ENCODE measurements around the gene YKT6. TPM values are rescaled to one million over a fixed set of nuclear protein-coding genes. Genes with fewer than 3 reads are reported as not detected.
"Not testable (repeated sequence)": the region's sequence is repeated elsewhere in the genome, so short reads cannot be mapped to it uniquely, and the experiment has no call there.

Gene YKT6
- polyA plus RNA-seq, 1 donor, result 65.6 TPM

GRCh38 chr7:44193011-44193802 lies 7.6 kb upstream of the YKT6 start:
- WGBS (ENCODE audit: insufficient coverage, low lambda C conversion rate), result no CpG with 5 or more reads among the region's 7 CpGs
- H3K4me1 ChIP-seq (ENCODE audit: control insufficient read depth, insufficient read depth, low read length), result no peaks in the 10 kb centered on the region
- H3K27me3 ChIP-seq (ENCODE audit: control insufficient read depth, insufficient read depth, low read length), result peaks cover 14% of the 10 kb centered on the region
- no peak for DNase-seq
- H3K27ac ChIP-seq (ENCODE audit: low read length), result no peak overlapping the region
- H3K36me3 ChIP-seq (ENCODE audit: control insufficient read depth, insufficient read depth, low read length), result no peaks in the 10 kb centered on the region
- H3K4me3 ChIP-seq (ENCODE audit: low read length), result no peak overlapping the region
- H3K9me3 ChIP-seq (ENCODE audit: control insufficient read depth, low read depth, low read length), result no peaks in the 10 kb centered on the region

GRCh38 chr7:44194069-44194468 lies 6.7 kb upstream of the YKT6 start:
- Histone ChIP-seq H3K36me3 (ENCODE audit: control insufficient read depth, insufficient read depth, low read length) (no peaks in the 10 kb centered on the region), H3K27me3 (ENCODE audit: control insufficient read depth, insufficient read depth, low read length) (peaks cover 14% of the 10 kb centered on the region), H3K4me1 (ENCODE audit: control insufficient read depth, insufficient read depth, low read length) (no peaks in the 10 kb centered on the region), H3K9me3 (ENCODE audit: control insufficient read depth, low read depth, low read length) (no peaks in the 10 kb centered on the region), H3K4me3 (ENCODE audit: low read length) (no peak overlapping the region), H3K27ac (ENCODE audit: low read length) (no peak overlapping the region)
- no peak for DNase-seq
- no CpG with 5 or more reads among the region's 2 CpGs for WGBS (ENCODE audit: insufficient coverage, low lambda C conversion rate)

DNA sequence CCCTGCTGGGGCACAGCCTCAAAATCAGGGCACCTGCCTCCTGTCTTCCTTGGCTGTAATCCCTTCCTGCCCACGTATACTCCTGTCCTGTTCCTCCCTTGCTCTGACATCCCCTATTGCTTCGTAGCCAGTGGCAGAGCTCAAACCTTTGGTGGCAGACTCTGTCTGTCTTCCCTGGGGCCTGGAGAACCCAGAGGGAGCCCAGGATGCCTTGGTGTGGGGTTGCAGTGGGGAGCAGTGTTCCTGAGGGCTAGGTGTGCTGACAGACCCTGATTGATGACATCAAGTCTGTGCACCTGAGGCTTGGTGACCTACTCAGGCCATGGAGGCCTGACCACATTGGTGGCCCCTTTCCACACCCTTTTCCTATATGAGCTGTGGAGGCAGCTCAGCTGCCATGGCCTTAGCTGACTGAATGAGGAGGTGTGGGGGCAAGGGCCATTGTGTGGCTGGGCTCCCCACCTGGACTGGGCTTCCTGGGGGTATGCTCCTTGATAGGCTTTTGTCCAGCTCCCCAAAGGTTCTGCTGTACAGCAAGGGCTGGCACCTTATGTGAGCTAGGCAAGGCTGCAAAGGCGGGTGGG lies 6.1 kb upstream of the YKT6 start:
- 100% methylated on average over 1 of the region's 3 CpGs for WGBS (ENCODE audit: insufficient coverage, low lambda C conversion rate)
- no peaks in the 10 kb centered on the region for H3K4me1 ChIP-seq (ENCODE audit: control insufficient read depth, insufficient read depth, low read length)
- peaks cover 14% of the 10 kb centered on the region for H3K27me3 ChIP-seq (ENCODE audit: control insufficient read depth, insufficient read depth, low read length)
- H3K27ac ChIP-seq (ENCODE audit: low read length), result no peak overlapping the region
- H3K36me3 ChIP-seq (ENCODE audit: control insufficient read depth, insufficient read depth, low read length), result no peaks in the 10 kb centered on the region
- no peak for DNase-seq
- H3K9me3 ChIP-seq (ENCODE audit: control insufficient read depth, low read depth, low read length), result no peaks in the 10 kb centered on the region
- no peak overlapping the region for H3K4me3 ChIP-seq (ENCODE audit: low read length)

DNA sequence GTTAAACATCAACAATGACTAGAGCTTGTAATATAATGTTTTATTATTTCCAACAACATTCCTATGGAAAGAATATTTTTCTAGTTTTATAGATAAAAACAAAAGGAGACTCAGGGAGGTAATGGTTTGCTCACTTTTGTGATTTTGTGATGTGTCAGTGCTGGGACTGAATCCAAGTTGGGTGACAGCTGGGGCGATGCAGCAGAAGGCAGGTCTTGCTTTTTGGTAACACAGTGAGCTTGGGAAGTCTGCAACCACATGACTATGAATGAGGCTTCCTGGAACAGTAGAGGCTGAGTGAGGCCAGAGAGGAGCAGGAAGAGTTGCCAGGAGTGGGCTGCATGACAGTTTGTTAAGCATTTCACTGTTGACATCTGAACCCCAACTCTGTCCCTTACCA lies 4.9 kb upstream of the YKT6 start:
- Histone ChIP-seq H3K27ac (ENCODE audit: low read length) (no peak overlapping the region), H3K27me3 (ENCODE audit: control insufficient read depth, insufficient read depth, low read length) (peaks cover 14% of the 10 kb centered on the region), H3K36me3 (ENCODE audit: control insufficient read depth, insufficient read depth, low read length) (no peaks in the 10 kb centered on the region), H3K4me3 (ENCODE audit: low read length) (no peak overlapping the region), H3K4me1 (ENCODE audit: control insufficient read depth, insufficient read depth, low read length) (no peaks in the 10 kb centered on the region), H3K9me3 (ENCODE audit: control insufficient read depth, low read depth, low read length) (no peaks in the 10 kb centered on the region)
- no peak for DNase-seq
- no CpG with 5 or more reads among the region's 1 CpG for WGBS (ENCODE audit: insufficient coverage, low lambda C conversion rate)

DNA sequence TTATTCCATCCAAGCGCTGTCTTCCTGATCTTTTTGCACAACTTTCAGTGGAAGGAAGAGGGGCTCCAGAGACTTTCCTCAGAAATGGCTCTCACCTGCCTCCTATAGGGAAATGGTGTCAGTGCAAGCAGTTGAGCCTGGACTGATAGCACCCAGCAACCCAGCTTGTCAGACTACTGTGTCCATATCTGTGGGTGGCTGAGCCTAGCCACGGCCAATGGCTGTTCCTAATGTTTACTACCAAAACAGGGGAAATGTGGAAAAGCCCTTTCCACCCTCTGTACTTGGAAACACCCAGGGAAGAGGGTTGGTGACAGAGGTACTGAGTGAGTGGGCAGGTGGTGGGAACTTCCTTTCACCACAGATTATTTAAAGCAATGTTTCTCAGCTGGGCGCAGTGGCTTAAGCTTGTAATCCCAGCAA lies 4.3 kb upstream of the YKT6 start:
- peak in 1 of 2 donors; percentile 31 for DNase-seq

DNA sequence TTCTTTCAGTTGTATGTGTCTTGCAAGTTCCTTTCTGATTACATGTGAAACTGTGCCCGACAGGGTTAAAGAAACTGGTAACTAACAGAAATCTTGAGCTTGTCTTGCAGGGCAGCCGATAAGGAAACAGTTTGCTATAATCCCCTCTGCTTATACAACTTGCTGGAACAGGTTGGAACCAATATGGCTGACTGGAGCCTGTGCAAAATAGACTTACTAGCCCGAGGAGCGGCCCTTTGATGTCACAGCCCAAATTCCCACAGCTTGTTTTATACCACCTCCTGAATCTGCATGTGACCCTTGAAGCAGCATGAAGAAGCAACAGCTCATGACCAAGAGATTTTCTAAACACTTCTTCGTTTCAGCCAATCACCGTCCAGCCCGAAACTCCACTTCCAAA lies 3.3 kb upstream of the YKT6 start:
- Histone ChIP-seq H3K9me3 (ENCODE audit: control insufficient read depth, low read depth, low read length) (no peaks in the 10 kb centered on the region), H3K4me1 (ENCODE audit: control insufficient read depth, insufficient read depth, low read length) (peaks cover 5% of the 10 kb centered on the region), H3K36me3 (ENCODE audit: control insufficient read depth, insufficient read depth, low read length) (no peaks in the 10 kb centered on the region), H3K27ac (ENCODE audit: low read length) (no peak overlapping the region), H3K27me3 (ENCODE audit: control insufficient read depth, insufficient read depth, low read length) (peaks cover 3% of the 10 kb centered on the region), H3K4me3 (ENCODE audit: low read length) (no peak overlapping the region)
- no peak for DNase-seq
- WGBS (ENCODE audit: insufficient coverage, low lambda C conversion rate), result no CpG with 5 or more reads among the region's 7 CpGs

More for the DNA sequence above, 4.3 kb upstream of the YKT6 start:
- Histone ChIP-seq H3K27ac (ENCODE audit: low read length) (no peak overlapping the region), H3K4me1 (ENCODE audit: control insufficient read depth, insufficient read depth, low read length) (peaks cover under 1% of the 10 kb centered on the region), H3K27me3 (ENCODE audit: control insufficient read depth, insufficient read depth, low read length) (peaks cover 12% of the 10 kb centered on the region), H3K36me3 (ENCODE audit: control insufficient read depth, insufficient read depth, low read length) (no peaks in the 10 kb centered on the region), H3K4me3 (ENCODE audit: low read length) (no peak overlapping the region), H3K9me3 (ENCODE audit: control insufficient read depth, low read depth, low read length) (no peaks in the 10 kb centered on the region)
- no CpG with 5 or more reads among the region's 3 CpGs for WGBS (ENCODE audit: insufficient coverage, low lambda C conversion rate)

- not testable (repeated sequence) for H3K27ac ChIP-seq (ENCODE audit: low read length); H3K9me3 ChIP-seq (ENCODE audit: control insufficient read depth, low read depth, low read length); H3K4me3 ChIP-seq (ENCODE audit: low read length); H3K36me3 ChIP-seq (ENCODE audit: control insufficient read depth, insufficient read depth, low read length); DNase-seq; H3K27me3 ChIP-seq (ENCODE audit: control insufficient read depth, insufficient read depth, low read length)
- peaks cover 10% of the 10 kb centered on the region for H3K4me1 ChIP-seq (ENCODE audit: control insufficient read depth, insufficient read depth, low read length)
- no CpG with 5 or more reads among the region's 3 CpGs for WGBS (ENCODE audit: insufficient coverage, low lambda C conversion rate)
Observed at GRCh38 chr7:44200163-44200562, 615 bp upstream of the YKT6 start.

GRCh38 chr7:44201813-44202212 lies 1.0 kb downstream of the YKT6 start:
- WGBS (ENCODE audit: insufficient coverage, low lambda C conversion rate), result 10% methylated on average over 2 of the region's 8 CpGs
- peaks cover 10% of the 10 kb centered on the region for H3K4me1 ChIP-seq (ENCODE audit: control insufficient read depth, insufficient read depth, low read length)
- H3K4me3 ChIP-seq (ENCODE audit: low read length), result peak overlapping the region; percentile 85
- peaks cover 3% of the 10 kb centered on the region for H3K27me3 ChIP-seq (ENCODE audit: control insufficient read depth, insufficient read depth, low read length)
- no peak for DNase-seq
- no peak overlapping the region for H3K27ac ChIP-seq (ENCODE audit: low read length)
- H3K36me3 ChIP-seq (ENCODE audit: control insufficient read depth, insufficient read depth, low read length), result peaks cover 24% of the 10 kb centered on the region
- no peaks in the 10 kb centered on the region for H3K9me3 ChIP-seq (ENCODE audit: control insufficient read depth, low read depth, low read length)

DNA sequence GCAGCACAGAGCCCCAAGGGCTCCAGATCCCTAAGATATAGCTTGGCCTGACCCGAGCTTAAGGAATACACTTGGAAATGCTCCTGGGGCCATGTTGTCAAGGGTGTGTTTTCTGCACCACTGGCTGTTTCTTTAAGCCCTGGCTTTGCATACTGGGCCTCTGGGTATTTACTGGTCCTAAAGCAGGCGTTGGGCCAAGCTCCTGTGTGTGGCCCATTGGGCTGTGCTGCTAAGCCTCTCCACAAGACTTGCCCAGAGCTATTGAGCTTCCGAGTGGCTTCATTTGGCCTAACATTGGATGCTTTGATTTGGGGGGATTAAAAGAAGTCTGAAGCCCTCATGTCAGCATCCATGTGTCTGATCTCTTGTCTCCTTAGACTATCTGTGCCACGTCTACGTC lies 5.2 kb downstream of the YKT6 start:
- H3K27me3 ChIP-seq (ENCODE audit: control insufficient read depth, insufficient read depth, low read length), result no peaks in the 10 kb centered on the region
- H3K27ac ChIP-seq (ENCODE audit: low read length), result no peak overlapping the region
- no peak for DNase-seq
- WGBS (ENCODE audit: insufficient coverage, low lambda C conversion rate), result no CpG with 5 or more reads among the region's 5 CpGs
- no peaks in the 10 kb centered on the region for H3K9me3 ChIP-seq (ENCODE audit: control insufficient read depth, low read depth, low read length)
- peaks cover 10% of the 10 kb centered on the region for H3K4me1 ChIP-seq (ENCODE audit: control insufficient read depth, insufficient read depth, low read length)
- H3K4me3 ChIP-seq (ENCODE audit: low read length), result no peak overlapping the region
- peaks cover 63% of the 10 kb centered on the region for H3K36me3 ChIP-seq (ENCODE audit: control insufficient read depth, insufficient read depth, low read length)

- WGBS (ENCODE audit: insufficient coverage, low lambda C conversion rate), result no CpG with 5 or more reads among the region's 7 CpGs
- no peaks in the 10 kb centered on the region for H3K9me3 ChIP-seq (ENCODE audit: control insufficient read depth, low read depth, low read length)
- H3K4me3 ChIP-seq (ENCODE audit: low read length), result no peak overlapping the region
- H3K4me1 ChIP-seq (ENCODE audit: control insufficient read depth, insufficient read depth, low read length), result peaks cover 5% of the 10 kb centered on the region
- H3K36me3 ChIP-seq (ENCODE audit: control insufficient read depth, insufficient read depth, low read length), result peaks cover 78% of the 10 kb centered on the region
- no peak for DNase-seq
- no peaks in the 10 kb centered on the region for H3K27me3 ChIP-seq (ENCODE audit: control insufficient read depth, insufficient read depth, low read length)
- no peak overlapping the region for H3K27ac ChIP-seq (ENCODE audit: low read length)
Observed at GRCh38 chr7:44208085-44208484, 7.3 kb downstream of the YKT6 start.

DNA sequence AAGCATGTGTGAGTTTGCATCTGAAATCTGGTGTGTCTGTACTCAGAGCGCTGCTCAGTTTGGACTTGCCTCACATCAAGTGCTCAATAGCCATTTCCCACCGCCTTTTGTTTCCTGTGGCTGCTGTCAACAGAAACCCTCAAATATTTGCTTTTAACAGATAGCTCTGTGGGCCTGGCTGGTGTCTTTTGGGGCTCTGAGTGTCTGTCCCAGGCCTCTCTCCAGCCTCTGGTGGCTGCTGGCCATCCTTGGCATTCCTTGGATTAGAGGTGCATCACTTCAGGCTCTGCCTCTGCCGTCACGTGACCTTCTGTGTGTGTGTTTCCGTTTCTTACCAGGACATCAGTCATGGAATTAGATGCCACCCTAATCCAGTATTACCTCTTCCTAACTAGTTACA lies 9.3 kb downstream of the YKT6 start:
- Histone ChIP-seq H3K27me3 (ENCODE audit: control insufficient read depth, insufficient read depth, low read length) (no peaks in the 10 kb centered on the region), H3K4me1 (ENCODE audit: control insufficient read depth, insufficient read depth, low read length) (peaks cover 4% of the 10 kb centered on the region), H3K4me3 (ENCODE audit: low read length) (no peak overlapping the region), H3K9me3 (ENCODE audit: control insufficient read depth, low read depth, low read length) (no peaks in the 10 kb centered on the region), H3K27ac (ENCODE audit: low read length) (no peak overlapping the region), H3K36me3 (ENCODE audit: control insufficient read depth, insufficient read depth, low read length) (peaks cover 75% of the 10 kb centered on the region)
- WGBS (ENCODE audit: insufficient coverage, low lambda C conversion rate), result no CpG with 5 or more reads among the region's 5 CpGs
- no peak for DNase-seq

All from large intestine (tissue), 3 donors.